ENCODE results near the gene BTBD10. TPM values are rescaled to one million over a fixed set of nuclear protein-coding genes. Genes with fewer than 3 reads are reported as not detected.

BTBD10 gene
- total and polyA plus RNA-seq, 5 donors from 2014 or later = 12.9 to 18.9 (median 13.5) TPM

DNA sequence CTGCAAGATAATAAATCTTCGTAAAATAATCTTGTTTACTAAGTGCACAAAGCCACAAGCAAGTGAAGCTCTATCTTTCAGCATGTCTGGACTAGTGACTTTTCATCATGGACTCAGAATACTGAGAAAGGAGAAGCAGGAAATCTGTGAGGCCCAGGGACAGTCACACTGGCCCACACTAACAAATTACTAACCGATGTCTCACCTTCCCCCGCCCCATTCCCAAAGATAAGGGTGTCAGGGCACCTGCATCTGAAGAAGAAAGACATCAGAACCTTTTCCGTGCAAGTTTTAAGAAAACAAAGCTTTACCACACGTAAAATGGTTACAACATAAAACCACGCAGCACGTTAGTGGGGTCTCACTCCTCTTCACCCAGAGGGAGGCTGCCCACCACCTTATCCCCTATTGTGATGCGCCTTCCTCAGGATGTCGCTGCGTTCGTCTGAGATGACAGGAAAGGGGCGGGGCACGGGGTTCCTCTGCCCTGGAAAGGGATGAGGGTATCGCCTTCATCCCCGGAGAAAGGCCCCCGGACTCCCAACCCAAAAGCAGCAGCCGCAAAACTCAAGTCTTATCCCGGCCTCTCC, 616 bp downstream of the BTBD10 start:
- Histone ChIP-seq H3K4me3 (ENCODE audit: low read depth, low read length) (peak overlapping the region; percentile 76), H3K4me1 (ENCODE audit: control insufficient read depth, insufficient read depth, low read length, poor library complexity, severe bottlenecking) (peaks cover 26% of the 10 kb centered on the region), H3K27ac (ENCODE audit: insufficient read depth, low read length, poor library complexity, severe bottlenecking) (peak overlapping the region; percentile 91), H3K27me3 (ENCODE audit: control insufficient read depth, insufficient read depth, low read length) (no peaks in the 10 kb centered on the region), H3K9me3 (ENCODE audit: control insufficient read depth in 2 of 2, low read length in 2 of 2) (no peaks in the 10 kb centered on the region), H3K36me3 (ENCODE audit: control insufficient read depth, insufficient read depth, low read length) (no peaks in the 10 kb centered on the region)
- H3K4me3 Mint-ChIP-seq = peak overlapping the region; percentile 98 to 100 (median 99)
- DNase-seq (peak in 2 of 3 donors; percentile 54 to 56), ATAC-seq (ENCODE audit: low read depth in 2 of 2) (no peak)
- H3K27me3 Mint-ChIP-seq = peaks cover 6% of the 10 kb centered on the region
- H3K4me1 Mint-ChIP-seq = peaks cover 28 to 65% (median 48%) of the 10 kb centered on the region in 4 donors
- no peaks in the 10 kb centered on the region for H3K9me3 Mint-ChIP-seq
- peak overlapping the region; percentile 98 to 100 (median 98) for H3K27ac Mint-ChIP-seq
- H3K36me3 Mint-ChIP-seq = peaks cover 11% of the 10 kb centered on the region

DNA sequence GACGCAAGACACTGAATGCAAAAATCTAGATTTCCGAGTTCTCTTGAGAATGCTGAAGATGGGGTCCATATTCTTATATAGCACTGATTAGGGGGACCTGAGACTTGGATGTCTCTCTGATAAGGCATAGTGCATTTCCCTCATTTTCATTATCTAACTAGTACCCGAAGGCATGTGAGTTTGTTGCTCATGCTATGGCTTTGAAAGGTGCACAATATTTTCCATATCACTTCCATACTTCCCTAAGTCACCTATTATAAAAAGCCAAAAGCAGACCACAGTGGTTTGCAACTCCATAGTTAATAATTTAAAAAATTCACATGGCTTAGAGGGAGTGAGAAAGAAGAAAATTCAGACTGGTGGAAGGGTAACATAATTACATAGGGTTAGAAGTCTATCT, 1.7 kb downstream of the BTBD10 start:
- Mint-ChIP-seq H3K4me3 (peak overlapping the region; percentile 98 to 100 (median 99)), H3K9me3 (no peaks in the 10 kb centered on the region), H3K36me3 (peaks cover 14% of the 10 kb centered on the region)

DNA sequence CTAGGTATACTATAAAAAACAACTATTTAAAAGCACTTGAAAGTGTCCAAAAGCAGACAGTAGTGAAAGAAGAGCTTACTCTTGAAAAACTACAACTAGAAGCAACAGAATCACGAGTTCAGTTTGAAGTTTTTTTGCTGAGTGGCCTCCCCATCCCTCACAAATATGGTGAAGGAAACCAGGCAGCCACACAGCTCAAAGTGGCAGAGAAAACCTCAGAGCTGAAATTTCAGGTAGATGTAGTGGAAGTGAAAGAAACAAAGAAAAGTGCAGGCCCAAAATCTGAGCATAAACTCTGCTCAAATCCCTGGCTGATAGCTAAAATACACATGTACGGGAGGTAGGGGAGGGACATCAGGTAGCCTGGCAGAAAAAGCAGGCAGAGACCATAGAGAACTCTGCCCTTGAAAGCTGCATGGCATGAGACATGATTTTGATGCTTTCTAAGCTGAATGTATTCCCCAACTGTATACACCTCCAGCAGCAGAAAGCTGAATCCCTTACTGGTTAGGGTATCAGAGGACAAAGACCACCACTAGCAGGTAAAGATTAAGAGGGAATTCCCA, 12.1 kb downstream of the BTBD10 start:
- peaks cover 33% of the 10 kb centered on the region for H3K36me3 Mint-ChIP-seq
- H3K4me3 ChIP-seq (ENCODE audit: low read depth, low read length) = no peak overlapping the region
- H3K9me3 Mint-ChIP-seq = peaks cover 0 to 13% (median 4%) of the 10 kb centered on the region in 7 donors
- peak overlapping the region in 2 of 3 donors; percentile 31 to 71 for H3K27ac Mint-ChIP-seq
- H3K4me1 Mint-ChIP-seq = peaks cover 35 to 57% (median 47%) of the 10 kb centered on the region in 4 donors
- peak in 1 of 3 donors; percentile 28 for DNase-seq
- H3K4me3 Mint-ChIP-seq = peak overlapping the region in 2 of 4 donors; percentile 43 to 52
- H3K27me3 Mint-ChIP-seq = no peaks in the 10 kb centered on the region
- no peaks in the 10 kb centered on the region for H3K27me3 ChIP-seq (ENCODE audit: control insufficient read depth, insufficient read depth, low read length)
- no peak overlapping the region for H3K27ac ChIP-seq (ENCODE audit: insufficient read depth, low read length, poor library complexity, severe bottlenecking)
- ATAC-seq (ENCODE audit: low read depth in 2 of 2) = no peak
- H3K4me1 ChIP-seq (ENCODE audit: control insufficient read depth, insufficient read depth, low read length, poor library complexity, severe bottlenecking) = peaks cover 2% of the 10 kb centered on the region
- peaks cover 2% of the 10 kb centered on the region for H3K36me3 ChIP-seq (ENCODE audit: control insufficient read depth, insufficient read depth, low read length)
- H3K9me3 ChIP-seq (ENCODE audit: control insufficient read depth in 2 of 2, low read length in 2 of 2) = peaks cover 0 to 7% of the 10 kb centered on the region in 2 experiments

More for the DNA sequence above, 1.7 kb downstream of the BTBD10 start:
- Mint-ChIP-seq H3K4me1 (peaks cover 28 to 70% (median 52%) of the 10 kb centered on the region in 4 donors), H3K27ac (peak overlapping the region in 2 of 3 donors; percentile 36 to 98), H3K27me3 (peaks cover 6% of the 10 kb centered on the region)
- ATAC-seq (ENCODE audit: low read depth in 2 of 2) (no peak), DNase-seq (no peak)
- no peak overlapping the region for H3K27ac ChIP-seq (ENCODE audit: insufficient read depth, low read length, poor library complexity, severe bottlenecking)
- no peaks in the 10 kb centered on the region for H3K36me3 ChIP-seq (ENCODE audit: control insufficient read depth, insufficient read depth, low read length)
- H3K9me3 ChIP-seq (ENCODE audit: control insufficient read depth in 2 of 2, low read length in 2 of 2) = no peaks in the 10 kb centered on the region
- peaks cover 26% of the 10 kb centered on the region for H3K4me1 ChIP-seq (ENCODE audit: control insufficient read depth, insufficient read depth, low read length, poor library complexity, severe bottlenecking)
- H3K4me3 ChIP-seq (ENCODE audit: low read depth, low read length) = peak overlapping the region; percentile 76
- no peaks in the 10 kb centered on the region for H3K27me3 ChIP-seq (ENCODE audit: control insufficient read depth, insufficient read depth, low read length)

GRCh38 chr11:13449522-13449921, 13.5 kb downstream of the BTBD10 start:
- Histone ChIP-seq H3K9me3 (ENCODE audit: control insufficient read depth in 2 of 2, low read length in 2 of 2) (peaks cover 0 to 7% of the 10 kb centered on the region in 2 experiments), H3K27me3 (ENCODE audit: control insufficient read depth, insufficient read depth, low read length) (no peaks in the 10 kb centered on the region), H3K4me1 (ENCODE audit: control insufficient read depth, insufficient read depth, low read length, poor library complexity, severe bottlenecking) (peaks cover 2% of the 10 kb centered on the region), H3K36me3 (ENCODE audit: control insufficient read depth, insufficient read depth, low read length) (peaks cover 2% of the 10 kb centered on the region), H3K27ac (ENCODE audit: insufficient read depth, low read length, poor library complexity, severe bottlenecking) (no peak overlapping the region), H3K4me3 (ENCODE audit: low read depth, low read length) (no peak overlapping the region)
- Mint-ChIP-seq H3K9me3 (peaks cover 0 to 13% (median 4%) of the 10 kb centered on the region in 7 donors), H3K27me3 (no peaks in the 10 kb centered on the region), H3K27ac (no peak overlapping the region), H3K36me3 (peaks cover 33% of the 10 kb centered on the region), H3K4me3 (no peak overlapping the region), H3K4me1 (peaks cover 41 to 62% (median 44%) of the 10 kb centered on the region in 4 donors)
- DNase-seq (no peak), ATAC-seq (ENCODE audit: low read depth in 2 of 2) (no peak)

- no peak for ATAC-seq (ENCODE audit: low read depth in 2 of 2)
- H3K27ac Mint-ChIP-seq = no peak overlapping the region
- H3K9me3 ChIP-seq (ENCODE audit: control insufficient read depth in 2 of 2, low read length in 2 of 2) = peaks cover 0 to 7% of the 10 kb centered on the region in 2 experiments
- peaks cover 40 to 61% (median 44%) of the 10 kb centered on the region in 4 donors for H3K4me1 Mint-ChIP-seq
- H3K27me3 Mint-ChIP-seq = no peaks in the 10 kb centered on the region
- peaks cover 33% of the 10 kb centered on the region for H3K36me3 Mint-ChIP-seq
- peaks cover 2% of the 10 kb centered on the region for H3K4me1 ChIP-seq (ENCODE audit: control insufficient read depth, insufficient read depth, low read length, poor library complexity, severe bottlenecking)
- H3K4me3 Mint-ChIP-seq = no peak overlapping the region
- H3K27me3 ChIP-seq (ENCODE audit: control insufficient read depth, insufficient read depth, low read length) = no peaks in the 10 kb centered on the region
- H3K4me3 ChIP-seq (ENCODE audit: low read depth, low read length) = no peak overlapping the region
- no peak overlapping the region for H3K27ac ChIP-seq (ENCODE audit: insufficient read depth, low read length, poor library complexity, severe bottlenecking)
- peaks cover 0 to 13% (median 4%) of the 10 kb centered on the region in 7 donors for H3K9me3 Mint-ChIP-seq
- DNase-seq = no peak
- peaks cover 2% of the 10 kb centered on the region for H3K36me3 ChIP-seq (ENCODE audit: control insufficient read depth, insufficient read depth, low read length)
Measured at GRCh38 chr11:13448876-13449275, 14.1 kb downstream of the BTBD10 start.

DNA sequence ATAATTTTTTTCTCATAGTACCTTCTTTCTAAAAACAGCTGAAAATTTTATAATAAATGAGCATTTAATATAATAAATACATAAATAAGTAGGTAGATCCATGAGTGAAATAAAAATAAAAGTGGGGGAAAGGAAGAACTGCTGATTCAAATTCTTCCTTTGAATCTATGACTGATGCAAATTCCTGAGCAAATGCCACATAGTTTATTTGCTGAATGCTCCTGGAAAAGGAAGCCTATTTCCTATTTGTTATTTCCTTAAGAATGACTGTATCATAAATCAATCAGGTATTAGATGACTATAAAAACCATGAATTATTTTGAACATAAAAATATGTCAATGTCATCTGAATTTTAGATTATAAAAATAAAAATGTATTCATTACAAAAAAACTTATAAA, 16.6 kb downstream of the BTBD10 start:
- Histone ChIP-seq H3K27ac (ENCODE audit: insufficient read depth, low read length, poor library complexity, severe bottlenecking) (no peak overlapping the region), H3K4me3 (ENCODE audit: low read depth, low read length) (no peak overlapping the region), H3K9me3 (ENCODE audit: control insufficient read depth in 2 of 2, low read length in 2 of 2) (no peaks in the 10 kb centered on the region), H3K36me3 (ENCODE audit: control insufficient read depth, insufficient read depth, low read length) (peaks cover 2% of the 10 kb centered on the region), H3K27me3 (ENCODE audit: control insufficient read depth, insufficient read depth, low read length) (no peaks in the 10 kb centered on the region), H3K4me1 (ENCODE audit: control insufficient read depth, insufficient read depth, low read length, poor library complexity, severe bottlenecking) (peaks cover 2% of the 10 kb centered on the region)
- peaks cover 20% of the 10 kb centered on the region for H3K36me3 Mint-ChIP-seq
- peaks cover 41 to 61% (median 43%) of the 10 kb centered on the region in 4 donors for H3K4me1 Mint-ChIP-seq
- H3K9me3 Mint-ChIP-seq = peaks cover 0 to 6% (median 2%) of the 10 kb centered on the region in 7 donors
- H3K27ac Mint-ChIP-seq = no peak overlapping the region
- no peaks in the 10 kb centered on the region for H3K27me3 Mint-ChIP-seq
- DNase-seq (no peak), ATAC-seq (ENCODE audit: low read depth in 2 of 2) (no peak)
- peak overlapping the region in 1 of 4 donors; percentile 36 for H3K4me3 Mint-ChIP-seq

DNA sequence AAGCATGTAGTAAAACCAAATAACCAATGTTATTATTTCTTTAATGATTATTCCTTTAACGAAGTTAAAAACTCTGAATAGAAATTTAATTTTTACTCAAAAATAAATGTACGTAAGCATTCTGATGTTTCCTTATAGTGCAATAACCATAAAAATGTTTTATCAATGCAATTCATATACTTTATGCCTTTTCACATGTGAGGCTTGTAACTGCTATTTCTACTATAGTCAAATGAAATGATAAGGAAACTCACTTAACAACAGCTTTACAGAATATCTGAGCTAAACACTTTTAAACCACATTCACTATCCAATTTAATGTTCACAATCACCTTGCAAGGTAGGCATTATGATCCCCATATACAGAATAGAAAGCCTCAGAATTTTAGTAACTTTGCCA, 17.4 kb downstream of the BTBD10 start:
- no peak overlapping the region for H3K27ac Mint-ChIP-seq
- peaks cover 5% of the 10 kb centered on the region for H3K4me1 ChIP-seq (ENCODE audit: control insufficient read depth, insufficient read depth, low read length, poor library complexity, severe bottlenecking)
- H3K36me3 ChIP-seq (ENCODE audit: control insufficient read depth, insufficient read depth, low read length) = peaks cover 2% of the 10 kb centered on the region
- no peaks in the 10 kb centered on the region for H3K27me3 ChIP-seq (ENCODE audit: control insufficient read depth, insufficient read depth, low read length)
- no peaks in the 10 kb centered on the region for H3K9me3 ChIP-seq (ENCODE audit: control insufficient read depth in 2 of 2, low read length in 2 of 2)
- peaks cover 38 to 58% (median 43%) of the 10 kb centered on the region in 4 donors for H3K4me1 Mint-ChIP-seq
- no peak overlapping the region for H3K27ac ChIP-seq (ENCODE audit: insufficient read depth, low read length, poor library complexity, severe bottlenecking)
- no peak overlapping the region for H3K4me3 Mint-ChIP-seq
- DNase-seq (no peak), ATAC-seq (ENCODE audit: low read depth in 2 of 2) (no peak)
- H3K9me3 Mint-ChIP-seq = peaks cover 0 to 4% (median 2%) of the 10 kb centered on the region in 7 donors
- H3K27me3 Mint-ChIP-seq = no peaks in the 10 kb centered on the region
- peaks cover 14% of the 10 kb centered on the region for H3K36me3 Mint-ChIP-seq
- no peak overlapping the region for H3K4me3 ChIP-seq (ENCODE audit: low read depth, low read length)

Data from CD4-positive, CD25-positive, alpha-beta regulatory T cell (primary cell).